Fibroblast of skin of right quadriceps (primary cell): ENCODE measurements around the gene ASTE1.
A peak's percentile ranks its signal among the peaks of the same experiment; 100 is the strongest.
"Not testable (repeated sequence)": the region's sequence is repeated elsewhere in the genome, so short reads cannot be mapped to it uniquely, and the experiment has no call there.

Experiments used
- DNase-seq: peaks from one replicate; pipeline ENCODE4 v3.0.0-alpha.2; 2013

The ASTE1 gene

DNA sequence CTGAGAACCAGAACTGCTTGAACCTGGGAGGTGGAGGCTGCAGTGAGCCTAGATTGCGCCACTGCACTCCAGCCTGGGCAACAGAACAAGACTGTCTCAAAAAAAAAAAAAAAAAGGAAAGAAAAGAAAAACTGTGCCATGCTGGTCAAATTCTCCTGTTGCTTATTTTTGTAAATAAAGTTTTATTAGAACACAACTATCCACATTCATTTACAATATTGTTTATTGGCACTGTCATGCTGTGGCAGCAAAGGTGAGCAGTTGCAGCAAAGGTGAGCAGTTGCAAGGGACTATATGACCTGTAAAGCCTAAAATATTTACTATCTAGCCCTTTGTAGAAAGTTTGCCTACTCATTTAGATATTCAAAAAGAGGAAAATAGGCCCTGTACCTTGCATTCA, 18.3 kb downstream of the ASTE1 start:
- no peak for DNase-seq

DNA sequence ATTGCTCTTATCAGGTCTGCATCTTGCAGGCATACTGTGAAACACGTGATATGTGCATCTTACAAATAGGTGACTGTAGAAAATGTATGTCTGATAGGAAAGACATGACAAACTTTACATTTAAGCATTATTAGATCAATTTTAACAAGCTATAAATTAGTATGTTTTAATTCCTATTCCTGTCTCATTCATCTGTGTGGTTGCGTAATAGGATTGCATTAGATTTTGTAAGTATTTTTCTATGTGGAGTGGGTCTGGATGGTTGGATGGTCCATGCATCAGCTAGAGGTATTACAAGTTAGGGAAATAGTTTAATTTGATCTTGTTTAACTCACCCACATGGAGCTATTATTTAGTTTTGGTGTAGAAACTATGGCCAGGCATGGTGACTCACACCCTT, 18.8 kb downstream of the ASTE1 start:
- peak; percentile 30 for DNase-seq

DNA sequence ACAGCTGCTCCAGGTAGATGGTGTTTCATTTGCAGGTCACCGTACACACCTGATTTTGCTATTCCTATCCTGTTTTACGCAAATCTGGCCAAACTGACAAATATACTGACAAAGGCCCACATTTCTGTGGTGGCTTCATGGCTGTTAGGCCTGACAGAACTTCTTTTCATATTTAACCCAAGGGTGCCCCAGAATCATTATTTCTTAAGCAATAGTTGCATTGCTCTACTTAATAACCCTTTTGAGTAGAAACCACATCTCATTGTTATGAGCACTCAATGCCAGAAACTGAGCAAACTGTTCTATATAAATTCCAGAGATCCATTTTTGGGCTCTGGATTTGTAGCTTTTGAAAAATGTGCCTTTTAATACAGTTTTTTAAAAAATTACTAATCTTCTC, 19.4 kb downstream of the ASTE1 start:
- DNase-seq: no peak

DNA sequence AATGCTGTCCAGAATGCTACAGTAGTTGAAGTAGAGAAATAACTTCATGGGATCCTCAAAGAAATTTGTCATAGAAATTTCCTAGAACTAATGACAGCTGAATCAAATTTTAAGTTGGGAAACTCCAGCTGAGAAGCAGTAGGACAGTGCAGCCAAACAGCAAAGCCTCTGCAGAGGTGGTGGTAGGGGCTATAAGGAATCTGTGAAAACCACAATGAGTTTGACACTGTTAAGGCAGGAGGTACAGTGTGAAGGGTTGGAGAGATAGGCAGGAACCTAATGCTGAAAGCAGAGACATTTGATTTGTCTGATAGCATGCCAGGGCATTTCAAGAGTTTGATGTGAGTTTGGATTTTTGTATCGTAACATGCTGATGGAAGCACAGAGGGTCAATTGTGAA, 22.0 kb downstream of the ASTE1 start:
- DNase-seq: no peak

DNA sequence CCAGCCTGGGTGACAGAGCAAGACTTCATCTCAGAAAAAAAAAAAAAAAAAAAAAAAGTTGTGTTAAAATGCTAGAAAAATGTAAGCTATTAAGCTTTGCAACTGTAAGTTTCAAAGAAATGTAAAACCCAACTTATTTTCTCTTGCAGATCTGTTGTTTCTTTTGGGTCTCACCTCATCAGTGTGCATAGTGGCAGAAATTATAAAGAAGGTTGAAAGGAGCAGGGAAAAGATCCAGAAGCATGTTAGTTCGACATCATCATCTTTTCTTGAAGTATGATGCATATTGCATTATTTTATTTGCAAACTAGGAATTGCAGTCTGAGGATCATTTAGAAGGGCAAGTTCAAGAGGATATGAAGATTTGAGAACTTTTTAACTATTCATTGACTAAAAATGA, 25.6 kb downstream of the ASTE1 start:
- DNase-seq: no peak

DNA sequence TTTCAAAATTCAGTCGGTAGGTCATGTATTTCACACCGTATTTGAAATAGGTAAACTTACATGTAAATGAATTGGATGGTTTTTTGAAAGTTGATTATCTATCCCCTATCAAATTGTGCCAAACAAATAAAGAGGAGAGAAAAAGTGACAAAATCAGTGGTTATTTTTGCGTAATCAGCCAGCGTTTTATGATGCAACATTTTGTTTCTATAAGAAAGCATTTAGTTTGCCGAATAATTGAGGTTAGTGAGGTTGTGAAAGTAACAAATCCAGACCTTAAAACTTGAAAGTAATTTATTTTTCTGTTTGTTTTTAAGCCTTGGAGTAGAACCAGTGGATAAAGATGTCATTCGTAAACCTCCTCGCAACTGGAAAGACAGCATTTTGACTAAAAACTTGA, 29.3 kb downstream of the ASTE1 start:
- peak; percentile 30 for DNase-seq

DNA sequence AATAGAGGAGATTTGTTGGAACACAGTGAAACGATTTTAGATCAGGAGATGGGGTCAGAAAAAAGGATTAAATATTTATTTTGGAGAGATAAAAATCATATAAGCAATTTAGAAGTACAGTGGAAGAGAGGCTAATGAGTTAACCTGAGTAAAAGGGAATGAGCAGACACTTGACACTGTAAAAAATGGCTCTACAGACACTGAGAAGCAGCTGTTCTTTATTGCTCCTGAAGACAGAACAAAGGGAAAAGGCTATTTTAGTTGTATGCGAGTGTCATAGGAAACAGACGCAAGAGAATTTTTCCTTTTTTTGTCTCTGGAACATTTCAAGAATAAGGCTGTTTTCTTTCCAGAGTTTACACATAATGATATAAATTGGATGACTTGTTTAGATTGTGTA, 34.3 kb downstream of the ASTE1 start:
- DNase-seq: no peak

DNA sequence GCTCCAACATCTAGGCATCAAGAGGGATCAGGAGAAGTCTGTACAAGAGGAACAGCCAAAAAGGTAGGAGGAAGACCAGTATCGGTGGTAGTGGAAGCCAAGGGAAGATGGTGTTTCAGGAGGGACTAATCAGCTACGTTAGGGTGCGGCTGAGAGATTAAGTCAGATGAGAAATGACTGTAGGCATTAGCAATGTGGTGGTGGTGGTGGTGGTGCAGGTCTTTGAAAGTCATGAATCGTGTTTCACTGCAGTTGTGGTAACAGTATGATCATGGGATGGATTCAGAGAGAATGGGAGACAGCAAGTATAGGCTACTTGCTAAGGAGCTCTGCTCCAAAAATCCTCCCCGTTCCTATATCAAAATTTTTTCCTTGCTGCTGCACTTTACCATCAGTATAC, 35.5 kb downstream of the ASTE1 start:
- DNase-seq: no peak

DNA sequence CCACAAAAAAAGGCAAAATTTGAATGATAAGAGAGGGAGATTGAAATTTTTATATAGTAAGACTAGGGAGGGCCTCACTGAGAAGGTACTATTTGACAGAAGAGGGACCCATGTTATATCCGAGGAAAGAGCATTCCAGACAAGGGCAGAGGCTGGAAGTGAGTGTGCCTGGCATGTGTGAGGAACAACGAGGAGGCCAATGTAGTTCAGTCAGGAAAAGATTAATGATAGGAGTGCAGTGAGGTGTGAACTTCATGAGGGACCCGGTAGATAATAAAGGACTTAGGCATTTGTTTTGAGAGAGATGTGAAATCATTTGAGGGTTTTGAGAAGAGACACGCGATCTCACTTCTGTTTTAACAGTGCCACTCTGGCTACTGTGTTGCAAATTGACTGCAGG, 36.3 kb downstream of the ASTE1 start:
- DNase-seq: no peak

DNA sequence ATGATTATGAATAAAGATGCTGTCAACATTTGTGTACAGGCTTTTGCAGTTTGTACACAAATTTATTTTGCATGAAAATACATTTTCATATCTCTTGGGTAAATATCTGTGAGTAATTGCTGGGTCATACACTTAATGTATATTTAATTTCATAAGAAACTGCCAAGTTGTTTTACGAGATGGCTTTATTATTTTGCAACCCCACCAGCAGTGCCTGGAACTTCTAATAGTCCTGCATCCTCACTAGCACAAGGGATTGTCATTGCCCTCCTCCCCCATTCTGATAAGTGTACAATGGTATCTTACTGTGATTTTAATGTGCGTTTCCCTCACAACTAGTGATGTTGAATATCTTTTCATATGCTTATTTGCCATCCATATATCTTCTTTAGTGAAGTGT, 45.2 kb downstream of the ASTE1 start:
- no peak for DNase-seq

DNA sequence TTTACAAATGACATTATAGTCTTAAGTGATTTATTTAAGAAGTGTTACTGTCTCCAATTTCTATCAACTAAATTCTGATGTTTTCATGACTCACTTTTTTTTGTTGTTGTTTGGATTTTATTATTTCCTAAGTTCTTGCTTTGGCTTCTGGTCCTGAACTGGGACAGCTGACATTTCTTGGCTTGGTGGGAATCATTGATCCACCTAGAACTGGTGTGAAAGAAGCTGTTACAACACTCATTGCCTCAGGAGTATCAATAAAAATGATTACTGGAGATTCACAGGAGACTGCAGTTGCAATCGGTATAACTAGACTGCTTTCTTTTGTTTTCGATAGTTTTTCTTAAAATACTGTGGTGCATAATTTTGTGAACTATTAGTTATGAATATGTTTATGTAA, 47.5 kb downstream of the ASTE1 start:
- no peak for DNase-seq

DNA sequence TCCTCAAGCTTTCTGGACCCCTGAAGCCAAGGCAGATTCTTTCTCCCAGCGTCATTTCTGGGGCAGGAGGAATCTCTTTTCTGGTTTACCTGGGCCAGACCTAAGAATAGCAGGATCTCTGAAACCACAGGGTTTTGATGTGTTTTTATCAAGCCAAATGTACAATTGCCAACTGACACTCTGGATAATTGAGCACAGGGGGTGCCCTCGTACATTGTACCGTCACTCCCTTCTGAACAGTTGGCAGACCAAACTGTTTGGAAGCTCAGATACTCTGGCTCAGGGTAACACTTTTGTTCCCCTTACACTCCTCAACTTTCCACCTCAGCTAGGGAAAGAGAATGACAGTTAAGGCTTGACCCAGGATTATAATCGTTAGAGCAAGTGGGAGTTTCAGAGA, 49.9 kb downstream of the ASTE1 start:
- no peak for DNase-seq

DNA sequence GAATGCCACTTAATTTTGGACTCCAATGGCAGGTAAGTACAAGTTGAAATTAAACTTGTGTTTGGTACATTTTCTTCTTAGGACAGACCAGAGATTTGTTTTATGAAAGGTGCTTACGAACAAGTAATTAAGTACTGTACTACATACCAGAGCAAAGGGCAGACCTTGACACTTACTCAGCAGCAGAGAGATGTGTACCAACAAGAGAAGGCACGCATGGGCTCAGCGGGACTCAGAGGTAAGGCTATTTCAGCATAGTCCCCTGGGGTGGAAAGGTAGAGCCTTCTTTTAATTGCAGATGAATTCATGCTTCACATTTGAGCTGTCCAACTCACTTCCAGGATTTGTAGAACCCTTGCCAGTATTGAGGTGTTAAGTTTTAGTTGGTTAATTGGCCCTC, 51.4 kb downstream of the ASTE1 start:
- no peak for DNase-seq

DNA sequence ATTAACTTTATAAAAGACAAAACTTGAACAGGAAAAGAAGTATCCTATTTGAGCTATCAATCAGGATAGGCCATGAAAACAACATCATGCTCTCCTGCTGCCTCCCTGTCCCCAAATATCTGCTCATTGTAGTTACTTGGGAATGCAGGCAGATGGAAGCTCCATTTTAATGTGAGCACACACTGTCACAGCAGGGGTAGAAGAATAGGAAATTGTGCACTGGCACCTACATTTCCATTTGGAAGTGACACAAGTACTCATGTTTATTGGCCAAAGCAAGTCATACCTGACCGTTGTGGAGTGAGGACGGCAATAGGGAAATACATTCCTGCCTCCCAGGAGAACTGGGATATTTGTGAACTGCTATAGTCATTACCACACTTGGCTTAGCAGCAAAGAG, 52.4 kb downstream of the ASTE1 start:
- DNase-seq: no peak

DNA sequence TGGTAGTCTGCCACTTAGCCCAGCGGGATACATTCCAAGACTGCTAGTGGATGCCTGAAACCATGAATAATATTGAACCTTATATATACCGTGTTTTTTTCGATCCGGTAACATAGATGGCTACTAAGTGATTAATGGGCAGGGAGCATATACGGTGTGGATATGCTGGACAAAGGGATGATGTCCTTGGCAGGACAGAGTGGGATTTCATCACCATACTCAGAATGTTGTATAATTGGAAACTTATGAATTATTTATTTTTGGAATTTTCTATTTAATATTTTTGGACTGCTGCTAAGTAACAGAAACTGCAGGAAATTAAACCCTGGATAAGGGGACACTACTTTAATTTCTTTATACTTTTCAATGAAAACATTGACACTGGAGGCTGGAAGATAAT, 53.2 kb downstream of the ASTE1 start:
- no peak for DNase-seq

DNA sequence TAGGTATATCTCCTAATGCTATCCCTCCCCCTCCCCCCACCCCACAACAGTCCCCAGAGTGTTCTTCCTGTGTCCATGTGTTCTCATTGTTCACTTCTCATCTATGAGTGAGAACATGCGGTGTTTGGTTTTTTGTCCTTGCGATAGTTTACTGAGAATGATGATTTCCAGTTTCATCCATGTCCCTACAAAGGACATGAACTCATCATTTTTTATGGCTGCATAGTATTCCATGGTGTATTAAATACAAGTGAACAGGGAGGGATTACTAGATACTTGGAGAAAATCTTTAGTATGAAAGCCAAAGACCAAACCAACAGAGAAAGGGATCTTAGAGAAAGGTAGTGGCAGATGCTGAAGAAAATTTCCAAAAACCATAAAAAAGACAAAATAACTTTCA, 54.0 kb downstream of the ASTE1 start:
- DNase-seq: not testable (repeated sequence)

DNA sequence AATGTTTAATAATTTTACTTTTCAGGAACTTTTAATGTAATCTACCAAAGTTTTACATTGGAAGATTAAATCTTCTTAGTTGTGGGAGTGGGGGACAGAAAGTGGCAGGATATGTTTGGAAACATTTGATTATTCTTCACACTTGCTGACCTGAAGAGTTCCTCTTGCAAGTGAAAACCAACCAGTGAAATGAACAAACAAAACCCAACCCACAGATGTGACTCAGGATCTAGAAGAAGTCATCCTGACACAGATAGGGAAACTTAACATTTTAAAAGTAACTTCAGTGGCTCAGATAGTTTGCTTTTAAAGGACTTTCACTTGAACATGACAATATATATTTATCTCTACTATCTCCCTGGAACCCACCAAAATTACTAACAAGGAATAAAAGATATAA, 55.4 kb downstream of the ASTE1 start:
- DNase-seq: no peak

DNA sequence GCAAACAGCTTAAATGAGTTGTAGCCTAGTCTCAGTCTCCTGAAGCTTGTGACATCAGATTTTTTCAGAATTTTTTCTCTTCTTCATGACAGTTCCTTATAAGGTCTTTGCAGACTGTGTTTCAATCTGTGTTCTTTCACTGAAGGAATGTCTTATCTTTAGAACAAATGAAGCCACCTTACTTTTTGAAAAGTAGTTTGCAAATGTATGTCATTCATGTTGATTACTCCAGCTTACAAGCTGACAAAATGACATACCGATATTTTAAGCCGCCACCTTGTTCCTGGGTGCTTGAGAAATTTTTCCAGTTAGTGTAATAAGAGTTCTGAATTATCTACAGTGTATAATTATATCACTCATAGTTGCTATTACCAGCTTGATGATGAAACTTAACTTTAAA, 57.0 kb downstream of the ASTE1 start:
- no peak for DNase-seq

DNA sequence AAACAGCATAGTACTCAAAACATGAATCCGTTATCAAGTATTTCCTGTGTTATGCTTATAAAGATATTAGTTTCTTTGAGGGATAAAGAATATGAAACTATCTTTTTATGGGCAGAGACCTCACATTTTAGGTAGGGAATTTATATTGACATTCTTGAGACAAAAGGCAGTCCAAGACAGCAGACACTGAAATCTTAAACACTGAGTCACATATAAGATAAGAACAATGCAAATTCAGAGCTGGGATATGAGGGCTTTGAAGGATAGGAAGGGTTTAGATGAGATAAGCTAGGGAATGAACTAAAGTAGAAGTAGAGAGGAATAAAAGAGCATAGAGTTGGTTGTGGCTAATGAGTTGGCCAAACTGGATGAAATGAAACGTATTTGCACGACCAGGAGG, 58.4 kb downstream of the ASTE1 start:
- peak; percentile 31 for DNase-seq

DNA sequence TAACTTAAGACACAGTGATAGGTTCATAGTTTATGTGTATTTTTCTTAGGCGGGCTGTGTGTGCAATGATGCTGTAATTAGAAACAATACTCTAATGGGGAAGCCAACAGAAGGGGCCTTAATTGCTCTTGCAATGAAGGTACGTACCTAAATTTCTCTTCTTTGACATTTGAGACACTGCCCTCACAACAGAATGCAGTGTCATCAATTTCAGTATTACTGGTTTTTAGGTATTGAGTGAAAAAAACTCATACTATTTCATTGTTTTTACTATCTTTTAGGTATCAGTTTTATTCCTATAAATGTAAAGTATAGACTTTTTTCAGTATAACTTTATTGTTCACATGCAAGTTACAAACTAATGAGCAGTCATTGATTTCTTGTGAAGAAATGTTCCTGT, 59.3 kb downstream of the ASTE1 start:
- no peak for DNase-seq

DNA sequence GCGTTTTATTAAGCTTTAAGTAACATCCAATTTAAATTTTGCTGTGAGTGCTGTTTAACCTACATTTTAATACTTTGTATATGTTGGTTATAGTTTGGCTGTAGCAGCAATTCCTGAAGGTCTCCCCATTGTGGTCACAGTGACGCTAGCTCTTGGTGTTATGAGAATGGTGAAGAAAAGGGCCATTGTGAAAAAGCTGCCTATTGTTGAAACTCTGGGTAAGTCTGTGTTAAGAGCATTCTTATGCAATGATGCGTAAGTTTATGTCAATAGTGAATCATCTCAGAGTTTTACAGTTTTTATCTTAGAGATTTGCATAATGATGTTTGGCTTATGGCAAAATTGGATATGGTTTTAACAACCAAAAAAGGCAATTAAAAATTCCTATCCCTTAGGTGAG, 62.7 kb downstream of the ASTE1 start:
- peak; percentile 91 for DNase-seq
